Measurements from ENCODE around the gene SLC7A9. TPM values are rescaled to one million over a fixed set of nuclear protein-coding genes. Genes with fewer than 3 reads are reported as not detected.
"Not testable (repeated sequence)": the region's sequence is repeated elsewhere in the genome, so short reads cannot be mapped to it uniquely, and the experiment has no call there.

Gene SLC7A9
- total RNA-seq, 1 donor, result not detected

DNA sequence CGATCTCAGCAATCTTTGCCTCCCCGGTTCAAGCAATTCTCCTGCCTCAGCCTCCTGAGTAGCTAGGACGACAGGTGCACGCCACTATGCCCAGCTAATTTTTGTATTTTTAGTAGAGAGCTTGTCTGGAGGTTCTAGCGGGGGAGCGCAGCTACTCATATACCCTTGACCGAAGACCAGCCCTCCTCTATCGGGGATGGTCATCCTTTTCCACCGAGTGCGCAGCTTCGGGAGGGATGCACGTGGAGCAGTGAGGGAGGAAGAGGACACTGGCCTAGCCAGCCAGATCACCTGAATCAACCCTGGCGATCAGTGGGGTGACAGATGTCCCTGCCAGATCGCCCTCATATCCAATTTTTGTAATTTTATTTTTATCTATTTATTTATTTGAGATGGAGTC lies 6.8 kb downstream of the SLC7A9 start:
- TF ChIP-seq, protein P1, sequence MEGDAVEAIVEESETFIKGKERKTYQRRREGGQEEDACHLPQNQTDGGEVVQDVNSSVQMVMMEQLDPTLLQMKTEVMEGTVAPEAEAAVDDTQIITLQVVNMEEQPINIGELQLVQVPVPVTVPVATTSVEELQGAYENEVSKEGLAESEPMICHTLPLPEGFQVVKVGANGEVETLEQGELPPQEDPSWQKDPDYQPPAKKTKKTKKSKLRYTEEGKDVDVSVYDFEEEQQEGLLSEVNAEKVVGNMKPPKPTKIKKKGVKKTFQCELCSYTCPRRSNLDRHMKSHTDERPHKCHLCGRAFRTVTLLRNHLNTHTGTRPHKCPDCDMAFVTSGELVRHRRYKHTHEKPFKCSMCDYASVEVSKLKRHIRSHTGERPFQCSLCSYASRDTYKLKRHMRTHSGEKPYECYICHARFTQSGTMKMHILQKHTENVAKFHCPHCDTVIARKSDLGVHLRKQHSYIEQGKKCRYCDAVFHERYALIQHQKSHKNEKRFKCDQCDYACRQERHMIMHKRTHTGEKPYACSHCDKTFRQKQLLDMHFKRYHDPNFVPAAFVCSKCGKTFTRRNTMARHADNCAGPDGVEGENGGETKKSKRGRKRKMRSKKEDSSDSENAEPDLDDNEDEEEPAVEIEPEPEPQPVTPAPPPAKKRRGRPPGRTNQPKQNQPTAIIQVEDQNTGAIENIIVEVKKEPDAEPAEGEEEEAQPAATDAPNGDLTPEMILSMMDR (IDR thresholded peaks at IDR 0.05; ENCODE audit: insufficient read depth, low read length), result no peak
- H3K4me3 ChIP-seq (ENCODE audit: low read depth, low read length), result no peak overlapping the region
- no peak for DNase-seq (ENCODE audit: low read depth)

DNA sequence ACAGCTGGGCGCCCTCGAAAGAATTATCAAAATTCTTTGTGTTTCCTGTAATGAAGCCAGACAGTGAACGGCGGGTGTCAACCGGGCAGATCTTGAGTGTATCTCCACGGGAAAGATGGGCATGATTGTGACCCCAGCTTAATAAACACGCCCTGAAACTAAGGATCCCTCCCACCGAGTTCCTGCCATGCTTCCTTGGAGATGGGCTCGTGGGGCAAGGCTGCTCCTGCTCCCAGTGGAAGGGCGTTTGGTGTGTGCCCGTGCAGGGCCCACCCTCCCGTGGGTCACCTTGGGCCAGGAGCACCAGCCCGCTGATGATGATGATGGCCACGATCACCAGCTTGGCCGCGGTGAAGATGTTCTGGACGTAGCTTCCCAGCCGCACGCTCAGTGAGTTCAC lies 7.4 kb downstream of the SLC7A9 start:
- no peak overlapping the region for H3K4me3 ChIP-seq (ENCODE audit: low read depth, low read length)
- no peak for DNase-seq (ENCODE audit: low read depth)
- TF ChIP-seq, protein P1 (IDR thresholded peaks at IDR 0.05; ENCODE audit: insufficient read depth, low read length), result no peak

DNA sequence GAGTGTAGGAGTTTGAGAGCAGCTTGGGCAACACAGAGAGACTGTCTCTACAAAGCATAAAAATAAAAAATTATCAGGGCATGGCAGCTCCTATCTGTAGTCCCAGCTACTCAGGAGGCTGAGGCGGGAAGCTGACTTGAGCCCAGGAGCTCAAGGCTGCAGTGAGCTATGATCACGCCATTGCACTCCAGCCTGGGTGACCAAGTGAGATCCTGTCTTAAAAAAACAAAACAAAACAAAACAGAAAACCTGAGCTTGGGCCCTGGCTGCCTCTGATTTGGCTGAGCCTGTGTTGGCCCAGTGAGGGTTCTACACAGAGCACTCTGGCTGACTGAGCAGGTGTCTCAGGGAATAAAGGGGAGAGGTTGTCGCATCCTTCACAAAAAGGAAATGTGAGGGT lies 8.0 kb downstream of the SLC7A9 start:
- TF ChIP-seq, protein P1 (IDR thresholded peaks at IDR 0.05; ENCODE audit: insufficient read depth, low read length), result no peak
- no peak overlapping the region for H3K4me3 ChIP-seq (ENCODE audit: low read depth, low read length)
- DNase-seq (ENCODE audit: low read depth), result no peak

DNA sequence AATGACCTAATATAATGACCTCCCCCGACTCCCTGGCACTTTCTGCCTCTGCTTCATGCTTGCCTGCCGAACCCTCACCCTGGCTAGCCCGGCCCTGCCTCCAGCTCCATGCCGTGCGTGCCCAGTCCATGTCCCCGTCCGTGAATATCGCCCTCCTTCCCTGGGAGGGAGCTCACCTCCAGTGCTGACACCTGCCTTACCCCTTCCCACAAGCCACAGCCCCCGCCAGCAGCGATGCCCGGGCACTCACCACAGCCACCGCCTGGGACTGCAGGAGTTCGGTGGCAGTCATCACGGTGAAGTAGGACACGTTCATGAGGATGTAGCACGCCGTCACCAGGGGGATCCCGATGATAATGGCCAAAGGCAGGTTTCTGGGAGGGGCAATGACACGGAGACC lies 10.0 kb downstream of the SLC7A9 start:
- TF ChIP-seq, protein P1 (IDR thresholded peaks at IDR 0.05; ENCODE audit: insufficient read depth, low read length), result no peak
- no peak for DNase-seq (ENCODE audit: low read depth)
- no peak overlapping the region for H3K4me3 ChIP-seq (ENCODE audit: low read depth, low read length)

DNA sequence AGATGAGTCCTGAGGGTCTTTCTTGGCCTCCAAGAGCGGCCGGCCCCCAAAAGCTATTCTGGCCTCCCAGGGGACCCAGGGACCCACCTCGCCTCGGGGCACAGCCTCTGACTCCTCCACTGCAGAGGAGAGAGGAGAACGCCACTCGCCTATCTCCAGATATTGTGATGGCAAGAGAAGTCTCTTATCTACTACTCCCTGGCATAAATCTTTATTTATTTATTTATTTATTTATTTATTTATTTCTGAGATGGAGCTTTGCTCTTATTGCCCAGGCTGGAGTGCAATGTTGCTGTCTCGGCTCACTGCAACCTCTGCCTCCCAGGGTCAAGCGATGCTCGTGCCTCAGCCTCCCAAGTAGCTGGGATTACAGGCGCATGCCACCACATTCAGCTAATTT lies 11.0 kb downstream of the SLC7A9 start:
- no peak for DNase-seq (ENCODE audit: low read depth)
- no peak overlapping the region for H3K4me3 ChIP-seq (ENCODE audit: low read depth, low read length)
- TF ChIP-seq, protein P1 (IDR thresholded peaks at IDR 0.05; ENCODE audit: insufficient read depth, low read length), result no peak

DNA sequence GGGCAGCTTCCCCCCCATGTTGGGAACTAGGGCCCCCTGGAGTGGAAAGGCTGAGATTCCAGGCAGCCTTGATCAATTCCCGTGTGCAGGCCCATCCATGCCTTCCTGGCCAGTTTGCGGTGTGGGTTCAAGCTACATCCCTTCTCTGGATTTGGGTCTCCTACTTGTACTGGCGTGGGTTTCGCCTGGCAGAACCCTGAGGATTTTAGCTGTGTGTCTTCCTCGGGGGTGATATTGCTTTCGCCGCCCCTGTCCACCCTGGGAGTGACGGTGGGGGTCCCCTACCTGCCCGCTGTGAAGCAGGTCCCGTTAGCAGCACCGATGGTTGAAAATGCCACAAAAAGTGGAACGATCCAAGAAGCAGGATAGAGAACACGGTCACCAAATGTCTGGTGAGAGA lies 11.4 kb downstream of the SLC7A9 start:
- no peak overlapping the region for H3K4me3 ChIP-seq (ENCODE audit: low read depth, low read length)
- TF ChIP-seq, protein P1 (IDR thresholded peaks at IDR 0.05; ENCODE audit: insufficient read depth, low read length), result no peak
- no peak for DNase-seq (ENCODE audit: low read depth)

DNA sequence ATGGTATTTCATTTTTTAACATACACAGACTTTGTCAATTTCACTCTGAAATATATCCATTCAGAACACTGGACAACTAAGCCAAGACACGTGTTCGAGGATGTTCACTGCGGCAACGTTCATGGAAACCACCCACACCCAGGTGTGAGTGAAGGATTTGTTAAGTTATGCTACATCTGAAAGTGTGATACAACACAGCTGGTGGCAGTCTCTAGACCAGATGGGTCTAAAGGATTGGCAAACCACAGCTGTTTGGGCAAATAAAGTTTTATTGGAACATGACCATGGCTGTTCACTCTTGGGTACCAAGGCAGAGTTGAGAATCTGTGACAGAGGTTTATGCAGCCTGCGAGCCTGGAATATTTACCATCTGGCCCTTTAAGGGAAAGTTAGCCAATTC lies 12.0 kb downstream of the SLC7A9 start:
- TF ChIP-seq, protein P1 (IDR thresholded peaks at IDR 0.05; ENCODE audit: insufficient read depth, low read length), result no peak
- no peak for DNase-seq (ENCODE audit: low read depth)
- H3K4me3 ChIP-seq (ENCODE audit: low read depth, low read length), result no peak overlapping the region

DNA sequence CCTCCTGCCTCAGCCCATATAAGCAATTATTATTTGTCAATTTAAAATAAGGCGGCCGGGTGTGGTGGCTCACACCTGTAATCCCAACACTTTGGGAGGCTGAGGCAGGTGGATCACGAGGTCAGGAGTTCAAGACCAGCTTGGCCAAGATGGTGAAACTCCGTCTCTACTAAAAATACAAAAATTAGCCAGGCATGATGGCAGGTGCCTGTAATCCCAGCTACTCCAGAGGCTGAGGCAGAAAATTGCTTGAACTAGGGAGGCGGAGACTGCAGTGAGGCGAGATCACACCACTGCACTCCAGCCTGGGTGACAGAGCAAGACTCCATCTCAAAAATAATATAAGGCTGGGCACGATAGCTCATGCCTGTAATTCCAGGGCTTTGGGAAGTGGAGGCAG lies 12.7 kb downstream of the SLC7A9 start:
- not testable (repeated sequence) for DNase-seq (ENCODE audit: low read depth); H3K4me3 ChIP-seq (ENCODE audit: low read depth, low read length)

All from fibroblast of the aortic adventitia (primary cell).